ENCODE measurements around the gene YPEL3. TPM values are rescaled to one million over a fixed set of nuclear protein-coding genes. Genes with fewer than 3 reads are reported as not detected.
A peak's percentile ranks its signal among the peaks of the same experiment; 100 is the strongest.

YPEL3 gene
- total RNA-seq, 1 donor from 2014 or later, result 93.6 TPM

- intact Hi-C loops (cut with DNase I), result no loop called here
- Histone ChIP-seq H3K27ac (no peak overlapping the region), H3K27me3 (no peaks in the 10 kb centered on the region)
Observed at GRCh38 chr16:30087181-30087898, 8.7 kb downstream of the YPEL3 start.

GRCh38 chr16:30086291-30087140, 9.5 kb downstream of the YPEL3 start:
- Histone ChIP-seq H3K36me3 (peaks cover 40% of the 10 kb centered on the region), H3K4me3 (no peak overlapping the region), H3K27me3 (no peaks in the 10 kb centered on the region), H3K9me3 (no peaks in the 10 kb centered on the region), H3K27ac (no peak overlapping the region), H3K4me1 (peaks cover 11% of the 10 kb centered on the region)
- intact Hi-C loops (cut with DNase I), result no loop called here
- no peak for DNase-seq
- no peak for TF ChIP-seq CTCF (IDR thresholded peaks at IDR 0.05)
- ATAC-seq, result no peak

More at GRCh38 chr16:30087181-30087898, 8.7 kb downstream of the YPEL3 start:
- no peaks in the 10 kb centered on the region for H3K9me3 ChIP-seq
- TF ChIP-seq CTCF (IDR thresholded peaks at IDR 0.05), result no peak
- no peak overlapping the region for H3K4me3 ChIP-seq
- DNase-seq (no peak), ATAC-seq (peak; percentile 21)
- peaks cover 33% of the 10 kb centered on the region for H3K36me3 ChIP-seq
- H3K4me1 ChIP-seq, result peaks cover 15% of the 10 kb centered on the region

DNA sequence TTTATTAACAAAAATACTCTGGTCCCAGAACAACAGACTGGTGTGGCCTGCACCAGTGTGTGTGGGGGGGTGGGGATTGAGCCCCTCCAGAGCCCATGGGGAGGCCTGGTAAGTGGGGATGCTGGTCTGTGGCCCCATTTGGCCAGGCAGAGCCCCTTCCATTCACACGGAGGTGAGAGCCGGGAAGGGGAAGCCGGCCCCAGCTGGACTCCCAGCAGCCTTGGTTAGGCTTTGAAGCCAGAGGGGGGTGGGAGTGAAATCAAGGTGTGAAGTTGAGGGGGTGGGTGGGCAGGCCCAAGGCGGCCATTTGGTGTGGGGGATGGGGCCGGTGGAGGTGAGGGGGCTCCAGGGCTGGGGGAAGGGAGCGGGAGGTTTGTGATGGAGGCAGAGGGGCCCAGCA, 10.2 kb downstream of the YPEL3 start:
- Histone ChIP-seq H3K27me3 (no peaks in the 10 kb centered on the region), H3K36me3 (peaks cover 47% of the 10 kb centered on the region), H3K9me3 (no peaks in the 10 kb centered on the region), H3K27ac (no peak overlapping the region), H3K4me1 (peaks cover 4% of the 10 kb centered on the region), H3K4me3 (no peak overlapping the region)
- intact Hi-C loops (cut with DNase I), result no loop called here
- ATAC-seq (no peak), DNase-seq (no peak)
- TF ChIP-seq CTCF (IDR thresholded peaks at IDR 0.05), result no peak

- H3K36me3 ChIP-seq, result peaks cover 52% of the 10 kb centered on the region
- no peak overlapping the region for H3K27ac ChIP-seq
- TF ChIP-seq CTCF (IDR thresholded peaks at IDR 0.05), result no peak
- no peaks in the 10 kb centered on the region for H3K9me3 ChIP-seq
- H3K4me1 ChIP-seq, result no peaks in the 10 kb centered on the region
- ATAC-seq, result no peak
- H3K4me3 ChIP-seq, result no peak overlapping the region
- DNase-seq, result no peak
- no peaks in the 10 kb centered on the region for H3K27me3 ChIP-seq
- intact Hi-C loops (cut with DNase I), result no loop called here
Observed at GRCh38 chr16:30085247-30085646, 10.8 kb downstream of the YPEL3 start.

GRCh38 chr16:30084816-30085159, 11.2 kb downstream of the YPEL3 start:
- Histone ChIP-seq H3K27me3 (no peaks in the 10 kb centered on the region), H3K27ac (no peak overlapping the region), H3K4me1 (no peaks in the 10 kb centered on the region), H3K36me3 (peaks cover 56% of the 10 kb centered on the region), H3K4me3 (no peak overlapping the region), H3K9me3 (no peaks in the 10 kb centered on the region)
- no peak for TF ChIP-seq CTCF (IDR thresholded peaks at IDR 0.05)
- intact Hi-C loops (cut with DNase I), result no loop called here
- no peak for DNase-seq
- ATAC-seq, result no peak

Measured in upper lobe of right lung (tissue), 1 donor.